ENCODE results near the gene EXOSC10. TPM values are rescaled to one million over a fixed set of nuclear protein-coding genes. Genes with fewer than 3 reads are reported as not detected.
"Not testable (repeated sequence)": the region's sequence is repeated elsewhere in the genome, so short reads cannot be mapped to it uniquely, and the experiment has no call there.

EXOSC10 gene
- total RNA-seq, 1 donor from 2014 or later, result 28.2 TPM

DNA sequence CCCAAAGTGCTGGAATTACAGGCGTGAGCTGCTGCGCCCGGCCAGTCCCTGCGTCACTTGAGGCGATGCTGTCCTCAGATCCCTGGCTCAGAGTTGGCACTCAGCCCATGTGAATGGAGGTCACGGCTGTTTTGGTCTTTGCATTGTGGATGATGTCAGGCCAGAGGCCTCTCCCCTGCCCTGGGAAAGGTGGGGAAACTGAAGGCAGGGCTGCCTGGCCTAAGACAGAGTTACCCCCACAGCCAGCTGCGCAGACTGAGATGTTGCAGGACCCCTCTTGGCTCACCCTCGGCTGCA lies 53.5 kb downstream of the EXOSC10 start:
- no peaks in the 10 kb centered on the region for H3K27me3 ChIP-seq (ENCODE audit: control insufficient read depth in 3 of 3, insufficient read depth in 3 of 3, low read length in 3 of 3)
- no peak overlapping the region for H3K4me3 ChIP-seq (ENCODE audit: low read length in 3 of 3)
- H3K9me3 ChIP-seq (ENCODE audit: control insufficient read depth in 3 of 3, low read length in 3 of 3), result no peaks in the 10 kb centered on the region
- H3K36me3 ChIP-seq (ENCODE audit: control insufficient read depth in 3 of 3, insufficient read depth in 3 of 3, low read length in 3 of 3), result no peaks in the 10 kb centered on the region
- H3K4me1 ChIP-seq (ENCODE audit: control insufficient read depth in 3 of 3, insufficient read depth in 3 of 3, low read length in 3 of 3), result peaks cover 0 to 2% (median 0%) of the 10 kb centered on the region in 3 donors
- H3K9ac ChIP-seq (ENCODE audit: low read depth in 1 of 3, low read length in 3 of 3), result no peak overlapping the region
- no peak overlapping the region for H3K27ac ChIP-seq (ENCODE audit: low read depth, low read length)

DNA sequence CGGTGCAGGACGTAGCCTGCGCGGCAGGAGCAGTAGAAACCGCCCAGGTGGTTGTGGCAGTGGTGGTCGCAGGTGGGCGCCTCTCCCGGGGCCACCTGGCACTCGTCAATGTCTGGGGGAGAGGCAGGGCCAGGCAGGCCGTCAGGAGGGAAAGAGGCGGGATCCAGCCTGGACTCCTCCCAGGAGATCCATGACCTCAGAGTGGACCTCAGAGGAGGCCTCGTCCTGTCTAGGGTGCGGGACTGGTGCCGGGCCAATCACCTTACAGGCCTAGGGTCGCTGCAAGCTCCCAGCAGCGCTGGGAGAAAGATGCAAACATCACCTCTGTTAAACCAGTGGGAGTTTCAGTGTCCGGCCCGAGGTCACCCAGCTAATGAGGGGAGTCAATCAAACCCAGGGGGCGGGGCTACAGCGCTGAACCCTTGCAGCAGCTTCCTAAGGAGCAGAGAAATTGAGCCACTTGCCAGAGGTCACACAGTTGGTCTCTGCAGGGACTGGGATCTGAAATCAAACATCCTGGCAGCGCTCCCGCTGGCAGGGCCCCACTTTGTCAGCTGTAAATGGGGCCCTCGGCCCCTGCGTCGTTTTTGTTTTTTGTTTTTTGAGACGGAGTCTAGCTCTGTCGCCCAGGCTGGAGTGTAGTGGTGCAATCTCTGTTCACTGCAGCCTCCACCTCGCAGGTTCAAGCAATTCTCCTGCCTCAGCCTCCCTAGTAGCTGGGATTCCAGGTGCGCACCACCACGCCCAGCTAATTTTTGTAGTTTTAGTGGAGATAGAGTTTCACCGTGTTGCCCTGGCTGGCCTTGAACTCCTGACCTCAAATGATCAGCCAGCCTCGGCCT lies 54.0 kb downstream of the EXOSC10 start:
- H3K36me3 ChIP-seq (ENCODE audit: control insufficient read depth in 3 of 3, insufficient read depth in 3 of 3, low read length in 3 of 3), result no peaks in the 10 kb centered on the region
- no peak overlapping the region for H3K9ac ChIP-seq (ENCODE audit: low read depth in 1 of 3, low read length in 3 of 3)
- no peak overlapping the region for H3K4me3 ChIP-seq (ENCODE audit: low read length in 3 of 3)
- H3K27ac ChIP-seq (ENCODE audit: low read depth, low read length), result no peak overlapping the region
- H3K9me3 ChIP-seq (ENCODE audit: control insufficient read depth in 3 of 3, low read length in 3 of 3), result no peaks in the 10 kb centered on the region
- H3K4me1 ChIP-seq (ENCODE audit: control insufficient read depth in 3 of 3, insufficient read depth in 3 of 3, low read length in 3 of 3), result peaks cover 0 to 2% (median 0%) of the 10 kb centered on the region in 3 donors
- no peaks in the 10 kb centered on the region for H3K27me3 ChIP-seq (ENCODE audit: control insufficient read depth in 3 of 3, insufficient read depth in 3 of 3, low read length in 3 of 3)

DNA sequence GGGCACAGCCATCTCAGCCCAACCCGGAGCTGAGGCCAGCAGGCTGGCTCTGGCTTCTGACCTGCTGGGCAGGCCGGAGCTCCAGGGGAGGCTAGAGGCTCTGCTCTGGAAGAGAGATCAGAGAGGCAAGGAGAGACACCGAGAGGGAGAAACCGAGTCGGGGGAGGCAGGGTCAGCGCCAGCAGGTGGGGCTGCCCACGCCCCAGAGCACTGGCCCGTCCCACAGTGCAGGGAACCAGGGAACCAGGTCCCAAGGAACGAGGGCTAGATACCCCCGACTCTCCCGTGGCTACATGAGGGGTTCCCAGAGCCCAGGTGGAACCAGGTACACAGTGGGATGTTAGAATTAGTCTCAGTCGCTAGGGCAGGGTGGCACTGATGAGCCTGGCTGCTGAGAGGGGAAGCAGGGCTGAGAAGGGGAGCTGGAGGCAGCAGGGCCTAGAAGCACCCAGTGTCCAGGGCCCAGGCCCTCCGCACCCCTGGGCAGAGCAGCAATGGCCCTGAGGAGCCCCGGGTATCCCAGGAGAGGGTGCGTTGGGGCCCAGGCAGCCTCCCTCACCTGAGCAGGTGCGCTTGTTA lies 54.7 kb downstream of the EXOSC10 start:
- no peak overlapping the region for H3K4me3 ChIP-seq (ENCODE audit: low read length in 3 of 3)
- peaks cover 0 to 2% (median 0%) of the 10 kb centered on the region in 3 donors for H3K4me1 ChIP-seq (ENCODE audit: control insufficient read depth in 3 of 3, insufficient read depth in 3 of 3, low read length in 3 of 3)
- no peaks in the 10 kb centered on the region for H3K27me3 ChIP-seq (ENCODE audit: control insufficient read depth in 3 of 3, insufficient read depth in 3 of 3, low read length in 3 of 3)
- no peaks in the 10 kb centered on the region for H3K36me3 ChIP-seq (ENCODE audit: control insufficient read depth in 3 of 3, insufficient read depth in 3 of 3, low read length in 3 of 3)
- H3K9ac ChIP-seq (ENCODE audit: low read depth in 1 of 3, low read length in 3 of 3), result no peak overlapping the region
- no peaks in the 10 kb centered on the region for H3K9me3 ChIP-seq (ENCODE audit: control insufficient read depth in 3 of 3, low read length in 3 of 3)
- no peak overlapping the region for H3K27ac ChIP-seq (ENCODE audit: low read depth, low read length)

DNA sequence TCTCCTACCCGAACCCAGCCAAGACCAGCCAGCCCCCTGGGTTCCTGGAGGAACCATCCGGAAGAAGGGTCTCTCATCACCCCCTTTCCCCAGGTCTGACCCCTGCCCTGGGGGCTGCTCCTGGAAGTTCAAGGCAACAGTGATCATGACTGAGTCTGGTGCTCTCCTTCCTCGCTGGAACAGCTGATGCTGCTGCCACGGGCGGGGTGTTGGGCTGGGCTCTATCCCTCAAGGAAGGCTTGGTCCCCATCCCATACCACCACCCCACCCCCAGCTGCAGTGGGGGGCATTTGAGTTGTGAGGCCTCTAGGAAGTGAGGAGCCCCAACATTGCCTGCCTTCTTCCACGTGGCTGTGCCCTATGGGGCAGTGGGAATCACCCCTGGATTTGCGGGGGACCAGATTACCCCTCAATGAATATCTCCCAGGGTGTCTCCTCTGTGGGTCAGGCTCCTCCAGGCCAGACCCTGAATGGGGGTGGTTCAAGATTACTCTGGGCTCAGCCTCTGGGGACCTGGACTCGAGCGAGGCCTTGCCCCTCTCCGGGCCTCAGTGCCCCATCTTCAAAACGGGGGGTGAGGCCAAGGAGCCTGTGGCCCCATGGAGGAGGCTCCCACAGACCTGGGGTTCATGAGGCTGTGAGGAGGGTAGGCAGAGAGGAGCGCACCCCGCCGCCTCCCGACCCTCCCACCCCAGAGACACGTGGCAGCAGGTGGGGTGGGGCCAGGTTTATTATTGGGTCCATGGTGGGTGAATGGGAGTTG lies 55.4 kb downstream of the EXOSC10 start:
- Histone ChIP-seq H3K9me3 (ENCODE audit: control insufficient read depth in 3 of 3, low read length in 3 of 3) (no peaks in the 10 kb centered on the region), H3K27me3 (ENCODE audit: control insufficient read depth in 3 of 3, insufficient read depth in 3 of 3, low read length in 3 of 3) (no peaks in the 10 kb centered on the region), H3K4me3 (ENCODE audit: low read length in 3 of 3) (no peak overlapping the region), H3K9ac (ENCODE audit: low read depth in 1 of 3, low read length in 3 of 3) (no peak overlapping the region), H3K4me1 (ENCODE audit: control insufficient read depth in 3 of 3, insufficient read depth in 3 of 3, low read length in 3 of 3) (peaks cover 0 to 2% (median 0%) of the 10 kb centered on the region in 3 donors), H3K27ac (ENCODE audit: low read depth, low read length) (no peak overlapping the region), H3K36me3 (ENCODE audit: control insufficient read depth in 3 of 3, insufficient read depth in 3 of 3, low read length in 3 of 3) (no peaks in the 10 kb centered on the region)

DNA sequence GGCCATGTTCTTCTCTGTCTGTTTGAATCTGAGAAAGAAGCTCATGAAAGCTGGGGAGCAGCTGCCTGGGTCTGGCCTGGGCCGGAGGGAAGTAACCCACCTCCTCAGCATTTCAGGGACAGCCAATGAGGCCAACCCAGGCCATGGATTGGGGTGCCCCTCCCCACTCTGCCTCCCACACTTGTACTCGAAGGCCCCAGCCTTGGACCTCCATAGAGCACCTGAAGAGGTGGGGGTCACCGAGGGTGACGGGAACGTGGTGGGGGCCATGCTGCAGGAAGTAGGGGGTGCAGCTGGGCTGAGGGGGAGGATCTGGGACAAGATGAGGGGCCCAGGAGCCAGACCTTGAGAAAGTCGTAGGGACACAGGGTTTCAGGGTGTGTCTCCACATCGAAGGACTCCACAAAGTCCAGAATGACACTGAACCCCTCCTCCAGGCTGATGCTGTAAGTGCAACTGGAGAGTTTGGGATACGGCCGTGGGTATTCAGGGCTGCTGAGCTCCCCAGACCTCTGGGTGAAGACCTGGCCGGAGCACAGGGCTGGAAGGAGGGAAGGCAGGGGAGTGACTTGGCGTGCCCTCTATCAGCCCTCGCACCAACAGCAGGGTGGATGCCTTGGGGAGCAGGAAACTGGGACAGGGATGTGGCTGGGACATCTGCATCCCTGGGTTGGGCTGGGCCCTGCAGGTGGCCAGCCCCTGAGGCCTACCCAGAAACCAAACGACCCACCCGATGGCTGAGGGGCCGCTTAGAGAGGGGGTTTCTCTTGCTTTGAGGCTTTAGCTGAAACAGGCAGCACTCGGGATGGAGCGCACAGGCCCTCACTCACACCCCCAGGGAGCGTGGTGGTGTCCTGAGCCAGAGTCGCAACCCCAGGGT lies 56.4 kb downstream of the EXOSC10 start:
- H3K27ac ChIP-seq (ENCODE audit: low read depth, low read length), result no peak overlapping the region
- peaks cover 5 to 8% (median 8%) of the 10 kb centered on the region in 3 donors for H3K4me1 ChIP-seq (ENCODE audit: control insufficient read depth in 3 of 3, insufficient read depth in 3 of 3, low read length in 3 of 3)
- H3K9ac ChIP-seq (ENCODE audit: low read depth in 1 of 3, low read length in 3 of 3), result no peak overlapping the region
- H3K36me3 ChIP-seq (ENCODE audit: control insufficient read depth in 3 of 3, insufficient read depth in 3 of 3, low read length in 3 of 3), result no peaks in the 10 kb centered on the region
- peaks cover 0 to 3% (median 0%) of the 10 kb centered on the region in 3 donors for H3K27me3 ChIP-seq (ENCODE audit: control insufficient read depth in 3 of 3, insufficient read depth in 3 of 3, low read length in 3 of 3)
- H3K4me3 ChIP-seq (ENCODE audit: low read length in 3 of 3), result no peak overlapping the region
- no peaks in the 10 kb centered on the region for H3K9me3 ChIP-seq (ENCODE audit: control insufficient read depth in 3 of 3, low read length in 3 of 3)

DNA sequence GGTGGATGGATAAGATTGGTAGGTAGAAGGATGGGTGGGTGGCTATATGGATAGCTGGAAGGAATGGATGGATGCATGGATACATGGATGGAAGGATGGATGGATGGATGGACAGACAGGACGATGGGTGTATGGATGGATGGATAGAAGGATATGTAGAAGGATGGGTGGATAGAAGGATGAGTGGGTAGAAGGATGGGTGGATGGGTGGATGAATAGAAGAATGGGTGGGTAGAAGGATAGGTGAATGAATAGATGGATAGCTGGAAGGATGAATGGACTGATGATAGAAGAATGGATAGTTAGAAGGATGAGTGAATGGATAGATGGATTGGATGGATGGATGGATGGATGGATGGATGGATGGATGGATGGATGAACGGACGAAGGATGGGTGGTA lies 57.6 kb downstream of the EXOSC10 start:
- Histone ChIP-seq H3K4me3 (ENCODE audit: low read length in 3 of 3) (no peak overlapping the region), H3K27me3 (ENCODE audit: control insufficient read depth in 3 of 3, insufficient read depth in 3 of 3, low read length in 3 of 3) (peaks cover 0 to 3% (median 0%) of the 10 kb centered on the region in 3 donors), H3K36me3 (ENCODE audit: control insufficient read depth in 3 of 3, insufficient read depth in 3 of 3, low read length in 3 of 3) (no peaks in the 10 kb centered on the region), H3K4me1 (ENCODE audit: control insufficient read depth in 3 of 3, insufficient read depth in 3 of 3, low read length in 3 of 3) (peaks cover 10 to 12% (median 11%) of the 10 kb centered on the region in 3 donors), H3K9me3 (ENCODE audit: control insufficient read depth in 3 of 3, low read length in 3 of 3) (no peaks in the 10 kb centered on the region), H3K27ac (ENCODE audit: low read depth, low read length) (no peak overlapping the region), H3K9ac (ENCODE audit: low read depth in 1 of 3, low read length in 3 of 3) (no peak overlapping the region)

DNA sequence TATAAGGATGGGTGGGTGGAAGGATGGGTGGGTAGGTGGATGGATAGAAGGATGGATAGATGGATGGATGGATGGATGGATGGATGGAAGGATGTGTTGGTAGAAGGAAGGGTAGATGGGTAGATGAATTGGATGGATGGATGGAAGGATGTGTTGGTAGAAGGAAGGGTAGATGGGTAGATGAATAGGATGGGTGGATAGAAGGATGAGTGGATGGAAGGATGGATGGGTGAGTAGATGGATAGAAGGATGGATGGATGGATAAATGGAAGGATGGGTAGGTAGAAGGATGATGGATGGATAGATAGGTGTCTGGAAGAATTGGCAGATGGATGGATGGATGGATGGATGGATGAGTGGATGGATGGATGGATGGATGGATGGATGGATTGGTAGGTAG lies 58.6 kb downstream of the EXOSC10 start:
- no peak overlapping the region for H3K27ac ChIP-seq (ENCODE audit: low read depth, low read length)
- no peaks in the 10 kb centered on the region for H3K9me3 ChIP-seq (ENCODE audit: control insufficient read depth in 3 of 3, low read length in 3 of 3)
- H3K27me3 ChIP-seq (ENCODE audit: control insufficient read depth in 3 of 3, insufficient read depth in 3 of 3, low read length in 3 of 3), result peaks cover 0 to 3% (median 0%) of the 10 kb centered on the region in 3 donors
- no peak overlapping the region for H3K9ac ChIP-seq (ENCODE audit: low read depth in 1 of 3, low read length in 3 of 3)
- H3K4me3 ChIP-seq (ENCODE audit: low read length in 3 of 3), result no peak overlapping the region
- peaks cover 10 to 11% (median 10%) of the 10 kb centered on the region in 3 donors for H3K4me1 ChIP-seq (ENCODE audit: control insufficient read depth in 3 of 3, insufficient read depth in 3 of 3, low read length in 3 of 3)
- no peaks in the 10 kb centered on the region for H3K36me3 ChIP-seq (ENCODE audit: control insufficient read depth in 3 of 3, insufficient read depth in 3 of 3, low read length in 3 of 3)

DNA sequence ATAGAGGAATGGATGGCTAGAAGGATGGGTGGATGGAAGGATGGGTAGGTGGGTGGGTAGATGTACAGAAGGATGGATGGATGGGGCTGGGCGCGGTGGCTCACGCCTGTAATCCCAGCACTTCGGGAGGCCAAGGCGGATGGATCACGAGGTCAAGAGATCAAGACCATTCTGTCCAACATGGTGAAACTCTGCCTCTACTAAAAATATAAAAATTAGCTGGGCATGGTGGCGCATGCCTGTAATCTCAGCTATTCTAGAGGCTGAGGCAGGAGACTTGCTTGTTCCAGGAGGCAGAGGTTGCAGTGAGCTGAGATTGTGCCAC lies 59.6 kb downstream of the EXOSC10 start:
- not testable (repeated sequence) for H3K27me3 ChIP-seq (ENCODE audit: control insufficient read depth in 3 of 3, insufficient read depth in 3 of 3, low read length in 3 of 3); H3K9ac ChIP-seq (ENCODE audit: low read depth in 1 of 3, low read length in 3 of 3); H3K9me3 ChIP-seq (ENCODE audit: control insufficient read depth in 3 of 3, low read length in 3 of 3); H3K36me3 ChIP-seq (ENCODE audit: control insufficient read depth in 3 of 3, insufficient read depth in 3 of 3, low read length in 3 of 3); H3K27ac ChIP-seq (ENCODE audit: low read depth, low read length); H3K4me3 ChIP-seq (ENCODE audit: low read length in 3 of 3)
- H3K4me1 ChIP-seq (ENCODE audit: control insufficient read depth in 3 of 3, insufficient read depth in 3 of 3, low read length in 3 of 3), result peaks cover 10 to 11% (median 10%) of the 10 kb centered on the region in 3 donors

DNA sequence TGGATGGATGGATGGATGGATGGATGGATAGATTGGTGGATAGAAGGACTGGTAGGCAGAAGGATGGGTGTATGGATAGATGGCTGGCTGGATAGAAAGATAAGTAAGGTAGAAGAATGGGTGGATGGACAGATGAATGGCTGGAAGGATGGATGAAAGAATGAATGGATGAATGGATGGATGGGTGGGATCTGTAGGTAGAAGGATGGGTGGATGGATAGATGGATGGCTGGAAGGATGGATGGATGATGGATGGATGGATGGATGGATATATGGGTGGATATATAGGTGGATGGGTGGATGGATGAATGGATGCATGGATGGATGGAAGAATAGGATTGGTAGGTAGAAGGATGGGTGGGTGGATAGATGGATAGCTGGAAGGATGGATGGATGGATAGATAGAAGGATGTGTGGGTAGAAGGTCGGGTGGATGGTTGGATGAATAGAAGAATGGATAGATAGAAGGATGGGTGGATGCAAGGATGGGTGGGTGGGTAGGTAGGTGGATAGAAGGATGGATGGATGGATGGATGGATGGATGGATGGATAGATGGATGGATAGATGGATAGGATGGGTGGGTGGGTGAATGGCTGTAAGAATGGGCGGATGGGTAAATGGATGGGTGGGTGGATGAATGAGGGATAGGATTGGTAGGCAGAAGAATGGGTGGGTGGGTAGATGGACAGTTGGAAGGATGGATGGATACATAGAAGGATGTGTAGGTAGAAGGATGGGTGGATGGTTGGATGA lies 60.1 kb downstream of the EXOSC10 start:
- Histone ChIP-seq H3K27me3 (ENCODE audit: control insufficient read depth in 3 of 3, insufficient read depth in 3 of 3, low read length in 3 of 3) (peaks cover 0 to 3% (median 0%) of the 10 kb centered on the region in 3 donors), H3K9me3 (ENCODE audit: control insufficient read depth in 3 of 3, low read length in 3 of 3) (no peaks in the 10 kb centered on the region), H3K4me1 (ENCODE audit: control insufficient read depth in 3 of 3, insufficient read depth in 3 of 3, low read length in 3 of 3) (peaks cover 10 to 11% (median 10%) of the 10 kb centered on the region in 3 donors), H3K9ac (ENCODE audit: low read depth in 1 of 3, low read length in 3 of 3) (no peak overlapping the region), H3K36me3 (ENCODE audit: control insufficient read depth in 3 of 3, insufficient read depth in 3 of 3, low read length in 3 of 3) (no peaks in the 10 kb centered on the region), H3K27ac (ENCODE audit: low read depth, low read length) (no peak overlapping the region), H3K4me3 (ENCODE audit: low read length in 3 of 3) (no peak overlapping the region)

All from skeletal muscle tissue (tissue), 4 donors.